T-helper 17 cell (primary cell): ENCODE measurements around the gene IMPA2. TPM values are rescaled to one million over a fixed set of nuclear protein-coding genes. Genes with fewer than 3 reads are reported as not detected.
"Not testable (repeated sequence)": the region's sequence is repeated elsewhere in the genome, so short reads cannot be mapped to it uniquely, and the experiment has no call there.

ENCODE experiments used
- ATAC-seq: fragments of 150-1000 bp; cut with Tn5 transposase; 2 replicates; pipeline ENCODE4 v1.10.0; 2021; ENCODE audit warnings: mild to moderate bottlenecking, moderate library complexity
- DNase-seq, 3 donors: peaks; one replicate each; pipeline versions ENCODE4 v3.0.0 to v3.0.0-alpha.2; 2020 to 2021
- H3K9me3 ChIP-seq: one replicate; pipeline ENCODE4 v1.7.0; 2013; ENCODE audit warnings: low read length, mild to moderate bottlenecking; ENCODE audit not compliant: control insufficient read depth, poor library complexity, severe bottlenecking
- H3K27ac Mint-ChIP-seq: one replicate; pipeline ENCODE4 v1.8.0; 2022; ENCODE audit warnings: mild to moderate bottlenecking, moderate library complexity, mixed read lengths
- H3K27me3 Mint-ChIP-seq: one replicate; pipeline ENCODE4 v1.8.0; 2022; ENCODE audit warnings: mixed read lengths
- H3K36me3 Mint-ChIP-seq: one replicate; pipeline ENCODE4 v1.8.0; 2022; ENCODE audit warnings: low read depth, mixed read lengths
- H3K4me1 Mint-ChIP-seq: one replicate; pipeline ENCODE4 v1.8.0; 2022; ENCODE audit warnings: mild to moderate bottlenecking, mixed read lengths
- H3K4me3 Mint-ChIP-seq: one replicate; pipeline ENCODE4 v1.8.0; 2022; ENCODE audit warnings: mild to moderate bottlenecking, moderate library complexity, mixed read lengths
- total RNA-seq, 4 donors: library from RNA in 2 of 4; stranded (reverse) in 2 of 4; gene quantifications; one replicate each; pipeline ENCODE4 v1.2.3 and lab custom pipeline; 2022 to 2026

Gene IMPA2
- total RNA-seq, 2 donors from 2014 or later: 4.3 to 5.8 TPM

- Mint-ChIP-seq H3K4me3 (no peak overlapping the region), H3K27me3 (peaks cover 19% of the 10 kb centered on the region)
- no peak for ATAC-seq
These were observed 81.7 kb downstream of the IMPA2 start for GRCh38 chr18:12062974-12063373.

GRCh38 chr18:12064086-12064763, 82.9 kb downstream of the IMPA2 start:
- ATAC-seq (no peak), DNase-seq (no peak)
- Mint-ChIP-seq H3K36me3 (no peaks in the 10 kb centered on the region), H3K4me3 (no peak overlapping the region), H3K27me3 (peaks cover 26% of the 10 kb centered on the region), H3K27ac (no peak overlapping the region), H3K4me1 (peaks cover 8% of the 10 kb centered on the region)
- H3K9me3 ChIP-seq: no peaks in the 10 kb centered on the region

More at GRCh38 chr18:12062974-12063373, 81.7 kb downstream of the IMPA2 start:
- no peak overlapping the region for H3K27ac Mint-ChIP-seq
- no peak for DNase-seq
- H3K36me3 Mint-ChIP-seq: no peaks in the 10 kb centered on the region
- H3K4me1 Mint-ChIP-seq: peaks cover 10% of the 10 kb centered on the region
- H3K9me3 ChIP-seq: no peaks in the 10 kb centered on the region

GRCh38 chr18:12065397-12065796, 84.1 kb downstream of the IMPA2 start:
- Mint-ChIP-seq H3K27me3 (peaks cover 27% of the 10 kb centered on the region), H3K27ac (no peak overlapping the region), H3K36me3 (no peaks in the 10 kb centered on the region), H3K4me3 (no peak overlapping the region), H3K4me1 (peaks cover 5% of the 10 kb centered on the region)
- ATAC-seq (no peak), DNase-seq (no peak)
- H3K9me3 ChIP-seq: no peaks in the 10 kb centered on the region

GRCh38 chr18:12066910-12067511, 85.7 kb downstream of the IMPA2 start:
- no peak for DNase-seq
- Mint-ChIP-seq H3K4me3 (no peak overlapping the region), H3K27me3 (peaks cover 37% of the 10 kb centered on the region), H3K4me1 (peaks cover 5% of the 10 kb centered on the region), H3K27ac (no peak overlapping the region), H3K36me3 (no peaks in the 10 kb centered on the region)
- ATAC-seq: no peak
- no peaks in the 10 kb centered on the region for H3K9me3 ChIP-seq

GRCh38 chr18:12067671-12068070, 86.4 kb downstream of the IMPA2 start:
- Mint-ChIP-seq H3K27ac (no peak overlapping the region), H3K4me3 (no peak overlapping the region)

GRCh38 chr18:12068316-12068949, 87.1 kb downstream of the IMPA2 start:
- peaks cover 33% of the 10 kb centered on the region for H3K27me3 Mint-ChIP-seq
- H3K36me3 Mint-ChIP-seq, H3K9me3 ChIP-seq, H3K4me3 Mint-ChIP-seq, H3K27ac Mint-ChIP-seq, ATAC-seq, H3K4me1 Mint-ChIP-seq, DNase-seq: not testable (repeated sequence)

More at GRCh38 chr18:12067671-12068070, 86.4 kb downstream of the IMPA2 start:
- peaks cover 34% of the 10 kb centered on the region for H3K27me3 Mint-ChIP-seq
- H3K36me3 Mint-ChIP-seq: no peaks in the 10 kb centered on the region
- peaks cover 5% of the 10 kb centered on the region for H3K4me1 Mint-ChIP-seq
- DNase-seq (no peak), ATAC-seq (no peak)
- no peaks in the 10 kb centered on the region for H3K9me3 ChIP-seq

- ATAC-seq: no peak
- peaks cover 5% of the 10 kb centered on the region for H3K4me1 Mint-ChIP-seq
These were observed 87.6 kb downstream of the IMPA2 start for GRCh38 chr18:12068950-12069320.

GRCh38 chr18:12071066-12071465, 89.8 kb downstream of the IMPA2 start:
- H3K27me3 Mint-ChIP-seq: peaks cover 46% of the 10 kb centered on the region
- DNase-seq, ATAC-seq, H3K4me3 Mint-ChIP-seq, H3K9me3 ChIP-seq, H3K4me1 Mint-ChIP-seq, H3K27ac Mint-ChIP-seq, H3K36me3 Mint-ChIP-seq: not testable (repeated sequence)

More at GRCh38 chr18:12068950-12069320, 87.6 kb downstream of the IMPA2 start:
- H3K9me3 ChIP-seq: no peaks in the 10 kb centered on the region
- Mint-ChIP-seq H3K27me3 (peaks cover 36% of the 10 kb centered on the region), H3K36me3 (no peaks in the 10 kb centered on the region), H3K27ac (no peak overlapping the region), H3K4me3 (no peak overlapping the region)
- DNase-seq: no peak

GRCh38 chr18:12072996-12073395, 91.7 kb downstream of the IMPA2 start:
- Mint-ChIP-seq H3K4me1 (no peaks in the 10 kb centered on the region), H3K27me3 (peaks cover 53% of the 10 kb centered on the region), H3K4me3 (no peak overlapping the region), H3K27ac (no peak overlapping the region), H3K36me3 (no peaks in the 10 kb centered on the region)
- no peaks in the 10 kb centered on the region for H3K9me3 ChIP-seq
- DNase-seq (no peak), ATAC-seq (no peak)

GRCh38 chr18:12074736-12075135, 93.4 kb downstream of the IMPA2 start:
- no peaks in the 10 kb centered on the region for H3K4me1 Mint-ChIP-seq
- H3K27me3 Mint-ChIP-seq: peaks cover 44% of the 10 kb centered on the region
- no peaks in the 10 kb centered on the region for H3K36me3 Mint-ChIP-seq
- no peak for DNase-seq
- H3K9me3 ChIP-seq: no peaks in the 10 kb centered on the region
- no peak overlapping the region for H3K27ac Mint-ChIP-seq
- H3K4me3 Mint-ChIP-seq: no peak overlapping the region
- no peak for ATAC-seq

GRCh38 chr18:12076424-12077140, 95.3 kb downstream of the IMPA2 start:
- H3K4me1 Mint-ChIP-seq: no peaks in the 10 kb centered on the region
- no peaks in the 10 kb centered on the region for H3K36me3 Mint-ChIP-seq
- no peak overlapping the region for H3K27ac Mint-ChIP-seq
- no peak for ATAC-seq
- H3K27me3 Mint-ChIP-seq: peaks cover 39% of the 10 kb centered on the region
- no peaks in the 10 kb centered on the region for H3K9me3 ChIP-seq
- no peak for DNase-seq
- peak overlapping the region; percentile 58 for H3K4me3 Mint-ChIP-seq

- not testable (repeated sequence) for H3K4me1 Mint-ChIP-seq, DNase-seq, H3K4me3 Mint-ChIP-seq, ATAC-seq, H3K36me3 Mint-ChIP-seq, H3K27ac Mint-ChIP-seq, H3K9me3 ChIP-seq
- H3K27me3 Mint-ChIP-seq: peaks cover 38% of the 10 kb centered on the region
These were observed 96.7 kb downstream of the IMPA2 start for GRCh38 chr18:12077994-12078393.
